ENCODE measurements around the gene MIER1.

Gene MIER1

GRCh38 chr1:66985835-66986234 is 61.0 kb downstream of the MIER1 start:
- peaks cover 5 to 28% of the 10 kb centered on the region in 2 donors for H3K4me1 ChIP-seq (ENCODE audit: control insufficient read depth in 1 of 2, insufficient read depth in 2 of 2, low read length in 2 of 2)
- H3K9me3 ChIP-seq (ENCODE audit: control insufficient read depth in 1 of 2, low read length in 2 of 2): no peaks in the 10 kb centered on the region
- H3K36me3 ChIP-seq (ENCODE audit: control insufficient read depth in 1 of 2, insufficient read depth in 2 of 2, low read length in 2 of 2): peaks cover 24 to 38% of the 10 kb centered on the region in 2 donors
- H3K9ac ChIP-seq (ENCODE audit: low read depth in 1 of 2, low read length in 2 of 2): no peak overlapping the region
- no peaks in the 10 kb centered on the region for H3K27me3 ChIP-seq (ENCODE audit: control insufficient read depth in 1 of 2, insufficient read depth in 2 of 2, low read length in 2 of 2)
- H3K4me3 ChIP-seq (ENCODE audit: low read depth in 1 of 2, low read length in 2 of 2): no peak overlapping the region
- H3K27ac ChIP-seq (ENCODE audit: low read depth, low read length): no peak overlapping the region

GRCh38 chr1:66993076-66993475 is 68.3 kb downstream of the MIER1 start:
- H3K36me3 ChIP-seq (ENCODE audit: control insufficient read depth in 1 of 2, insufficient read depth in 2 of 2, low read length in 2 of 2): peaks cover 5 to 27% of the 10 kb centered on the region in 2 donors
- H3K27ac ChIP-seq (ENCODE audit: low read depth, low read length): no peak overlapping the region

GRCh38 chr1:66996018-66996682 is 71.4 kb downstream of the MIER1 start:
- no peaks in the 10 kb centered on the region for H3K4me1 ChIP-seq (ENCODE audit: control insufficient read depth in 1 of 2, insufficient read depth in 2 of 2, low read length in 2 of 2)
- H3K9me3 ChIP-seq (ENCODE audit: control insufficient read depth in 1 of 2, low read length in 2 of 2): no peaks in the 10 kb centered on the region
- H3K36me3 ChIP-seq (ENCODE audit: control insufficient read depth in 1 of 2, insufficient read depth in 2 of 2, low read length in 2 of 2): peaks cover 13 to 34% of the 10 kb centered on the region in 2 donors
- H3K27ac ChIP-seq (ENCODE audit: low read depth, low read length): no peak overlapping the region
- no peak overlapping the region for H3K4me3 ChIP-seq (ENCODE audit: low read depth in 1 of 2, low read length in 2 of 2)
- H3K27me3 ChIP-seq (ENCODE audit: control insufficient read depth in 1 of 2, insufficient read depth in 2 of 2, low read length in 2 of 2): no peaks in the 10 kb centered on the region
- H3K9ac ChIP-seq (ENCODE audit: low read depth in 1 of 2, low read length in 2 of 2): no peak overlapping the region

More at GRCh38 chr1:66993076-66993475, 68.3 kb downstream of the MIER1 start:
- no peak overlapping the region for H3K4me3 ChIP-seq (ENCODE audit: low read depth in 1 of 2, low read length in 2 of 2)
- no peaks in the 10 kb centered on the region for H3K27me3 ChIP-seq (ENCODE audit: control insufficient read depth in 1 of 2, insufficient read depth in 2 of 2, low read length in 2 of 2)
- H3K9ac ChIP-seq (ENCODE audit: low read depth in 1 of 2, low read length in 2 of 2): no peak overlapping the region
- no peaks in the 10 kb centered on the region for H3K9me3 ChIP-seq (ENCODE audit: control insufficient read depth in 1 of 2, low read length in 2 of 2)
- no peaks in the 10 kb centered on the region for H3K4me1 ChIP-seq (ENCODE audit: control insufficient read depth in 1 of 2, insufficient read depth in 2 of 2, low read length in 2 of 2)

- Histone ChIP-seq H3K4me1 (ENCODE audit: control insufficient read depth in 1 of 2, insufficient read depth in 2 of 2, low read length in 2 of 2) (no peaks in the 10 kb centered on the region), H3K9ac (ENCODE audit: low read depth in 1 of 2, low read length in 2 of 2) (no peak overlapping the region), H3K36me3 (ENCODE audit: control insufficient read depth in 1 of 2, insufficient read depth in 2 of 2, low read length in 2 of 2) (peaks cover 19 to 44% of the 10 kb centered on the region in 2 donors), H3K27ac (ENCODE audit: low read depth, low read length) (no peak overlapping the region), H3K4me3 (ENCODE audit: low read depth in 1 of 2, low read length in 2 of 2) (no peak overlapping the region), H3K9me3 (ENCODE audit: control insufficient read depth in 1 of 2, low read length in 2 of 2) (no peaks in the 10 kb centered on the region), H3K27me3 (ENCODE audit: control insufficient read depth in 1 of 2, insufficient read depth in 2 of 2, low read length in 2 of 2) (no peaks in the 10 kb centered on the region)
Observed at GRCh38 chr1:66998972-66999371, 74.2 kb downstream of the MIER1 start.

- no peak overlapping the region for H3K27ac ChIP-seq (ENCODE audit: low read depth, low read length)
- no peak overlapping the region for H3K4me3 ChIP-seq (ENCODE audit: low read depth in 1 of 2, low read length in 2 of 2)
- no peaks in the 10 kb centered on the region for H3K4me1 ChIP-seq (ENCODE audit: control insufficient read depth in 1 of 2, insufficient read depth in 2 of 2, low read length in 2 of 2)
- peaks cover 22 to 49% of the 10 kb centered on the region in 2 donors for H3K36me3 ChIP-seq (ENCODE audit: control insufficient read depth in 1 of 2, insufficient read depth in 2 of 2, low read length in 2 of 2)
- H3K9me3 ChIP-seq (ENCODE audit: control insufficient read depth in 1 of 2, low read length in 2 of 2): no peaks in the 10 kb centered on the region
- no peak overlapping the region for H3K9ac ChIP-seq (ENCODE audit: low read depth in 1 of 2, low read length in 2 of 2)
- no peaks in the 10 kb centered on the region for H3K27me3 ChIP-seq (ENCODE audit: control insufficient read depth in 1 of 2, insufficient read depth in 2 of 2, low read length in 2 of 2)
Observed at GRCh38 chr1:66999640-67000400, 75.0 kb downstream of the MIER1 start.

GRCh38 chr1:67001682-67002425 is 77.1 kb downstream of the MIER1 start:
- Histone ChIP-seq H3K4me1 (ENCODE audit: control insufficient read depth in 1 of 2, insufficient read depth in 2 of 2, low read length in 2 of 2) (no peaks in the 10 kb centered on the region), H3K36me3 (ENCODE audit: control insufficient read depth in 1 of 2, insufficient read depth in 2 of 2, low read length in 2 of 2) (peaks cover 27 to 56% of the 10 kb centered on the region in 2 donors), H3K9ac (ENCODE audit: low read depth in 1 of 2, low read length in 2 of 2) (no peak overlapping the region), H3K27ac (ENCODE audit: low read depth, low read length) (no peak overlapping the region), H3K4me3 (ENCODE audit: low read depth in 1 of 2, low read length in 2 of 2) (no peak overlapping the region), H3K27me3 (ENCODE audit: control insufficient read depth in 1 of 2, insufficient read depth in 2 of 2, low read length in 2 of 2) (no peaks in the 10 kb centered on the region), H3K9me3 (ENCODE audit: control insufficient read depth in 1 of 2, low read length in 2 of 2) (no peaks in the 10 kb centered on the region)

GRCh38 chr1:67004176-67004575 is 79.4 kb downstream of the MIER1 start:
- H3K9me3 ChIP-seq (ENCODE audit: control insufficient read depth in 1 of 2, low read length in 2 of 2): no peaks in the 10 kb centered on the region
- peaks cover 34 to 50% of the 10 kb centered on the region in 2 donors for H3K36me3 ChIP-seq (ENCODE audit: control insufficient read depth in 1 of 2, insufficient read depth in 2 of 2, low read length in 2 of 2)
- H3K4me3 ChIP-seq (ENCODE audit: low read depth in 1 of 2, low read length in 2 of 2): no peak overlapping the region
- no peak overlapping the region for H3K9ac ChIP-seq (ENCODE audit: low read depth in 1 of 2, low read length in 2 of 2)
- H3K27ac ChIP-seq (ENCODE audit: low read depth, low read length): no peak overlapping the region
- H3K4me1 ChIP-seq (ENCODE audit: control insufficient read depth in 1 of 2, insufficient read depth in 2 of 2, low read length in 2 of 2): no peaks in the 10 kb centered on the region
- H3K27me3 ChIP-seq (ENCODE audit: control insufficient read depth in 1 of 2, insufficient read depth in 2 of 2, low read length in 2 of 2): no peaks in the 10 kb centered on the region

- Histone ChIP-seq H3K27ac (ENCODE audit: low read depth, low read length) (no peak overlapping the region), H3K9me3 (ENCODE audit: control insufficient read depth in 1 of 2, low read length in 2 of 2) (no peaks in the 10 kb centered on the region), H3K36me3 (ENCODE audit: control insufficient read depth in 1 of 2, insufficient read depth in 2 of 2, low read length in 2 of 2) (peaks cover 33 to 55% of the 10 kb centered on the region in 2 donors), H3K4me3 (ENCODE audit: low read depth in 1 of 2, low read length in 2 of 2) (no peak overlapping the region), H3K27me3 (ENCODE audit: control insufficient read depth in 1 of 2, insufficient read depth in 2 of 2, low read length in 2 of 2) (no peaks in the 10 kb centered on the region), H3K9ac (ENCODE audit: low read depth in 1 of 2, low read length in 2 of 2) (no peak overlapping the region), H3K4me1 (ENCODE audit: control insufficient read depth in 1 of 2, insufficient read depth in 2 of 2, low read length in 2 of 2) (no peaks in the 10 kb centered on the region)
Observed at GRCh38 chr1:67005068-67005467, 80.3 kb downstream of the MIER1 start.

- Histone ChIP-seq H3K9me3 (ENCODE audit: control insufficient read depth in 1 of 2, low read length in 2 of 2) (no peaks in the 10 kb centered on the region), H3K9ac (ENCODE audit: low read depth in 1 of 2, low read length in 2 of 2) (no peak overlapping the region), H3K27ac (ENCODE audit: low read depth, low read length) (no peak overlapping the region), H3K4me3 (ENCODE audit: low read depth in 1 of 2, low read length in 2 of 2) (no peak overlapping the region), H3K27me3 (ENCODE audit: control insufficient read depth in 1 of 2, insufficient read depth in 2 of 2, low read length in 2 of 2) (no peaks in the 10 kb centered on the region), H3K4me1 (ENCODE audit: control insufficient read depth in 1 of 2, insufficient read depth in 2 of 2, low read length in 2 of 2) (no peaks in the 10 kb centered on the region), H3K36me3 (ENCODE audit: control insufficient read depth in 1 of 2, insufficient read depth in 2 of 2, low read length in 2 of 2) (peaks cover 17 to 39% of the 10 kb centered on the region in 2 donors)
Observed at GRCh38 chr1:67009792-67010191, 85.0 kb downstream of the MIER1 start.

- Histone ChIP-seq H3K27ac (ENCODE audit: low read depth, low read length) (no peak overlapping the region), H3K4me1 (ENCODE audit: control insufficient read depth in 1 of 2, insufficient read depth in 2 of 2, low read length in 2 of 2) (no peaks in the 10 kb centered on the region), H3K9me3 (ENCODE audit: control insufficient read depth in 1 of 2, low read length in 2 of 2) (no peaks in the 10 kb centered on the region), H3K36me3 (ENCODE audit: control insufficient read depth in 1 of 2, insufficient read depth in 2 of 2, low read length in 2 of 2) (peaks cover 7 to 25% of the 10 kb centered on the region in 2 donors), H3K4me3 (ENCODE audit: low read depth in 1 of 2, low read length in 2 of 2) (no peak overlapping the region), H3K9ac (ENCODE audit: low read depth in 1 of 2, low read length in 2 of 2) (no peak overlapping the region), H3K27me3 (ENCODE audit: control insufficient read depth in 1 of 2, insufficient read depth in 2 of 2, low read length in 2 of 2) (no peaks in the 10 kb centered on the region)
Observed at GRCh38 chr1:67013573-67013972, 88.8 kb downstream of the MIER1 start.
